NB4 (cell line): ENCODE data around the gene JMY.

Source experiments
- MYC ChIP-seq: IDR thresholded peaks from 2 replicates; pipeline ENCODE4 v1.6.1; 2011; ENCODE audit warnings: low read depth, low read length
- POLR2A ChIP-seq: IDR thresholded peaks from 2 replicates; pipeline ENCODE4 v1.6.1; 2011; ENCODE audit warnings: mild to moderate bottlenecking; ENCODE audit not compliant: insufficient read length; ENCODE audit errors: extremely low read depth
- TF ChIP-seq, protein P1 (sequence below): IDR thresholded peaks from one replicate; pipeline ENCODE4 v1.5.1; 2012; ENCODE audit warnings: low read depth, low read length
- TF ChIP-seq, protein P2 (sequence below): IDR thresholded peaks from 2 replicates; pipeline ENCODE4 v1.6.1; 2011; ENCODE audit warnings: low read depth, low read length

GRCh38 chr5:79209505-79209904 is 26.4 kb upstream of the JMY start:
- TF ChIP-seq, protein P1, sequence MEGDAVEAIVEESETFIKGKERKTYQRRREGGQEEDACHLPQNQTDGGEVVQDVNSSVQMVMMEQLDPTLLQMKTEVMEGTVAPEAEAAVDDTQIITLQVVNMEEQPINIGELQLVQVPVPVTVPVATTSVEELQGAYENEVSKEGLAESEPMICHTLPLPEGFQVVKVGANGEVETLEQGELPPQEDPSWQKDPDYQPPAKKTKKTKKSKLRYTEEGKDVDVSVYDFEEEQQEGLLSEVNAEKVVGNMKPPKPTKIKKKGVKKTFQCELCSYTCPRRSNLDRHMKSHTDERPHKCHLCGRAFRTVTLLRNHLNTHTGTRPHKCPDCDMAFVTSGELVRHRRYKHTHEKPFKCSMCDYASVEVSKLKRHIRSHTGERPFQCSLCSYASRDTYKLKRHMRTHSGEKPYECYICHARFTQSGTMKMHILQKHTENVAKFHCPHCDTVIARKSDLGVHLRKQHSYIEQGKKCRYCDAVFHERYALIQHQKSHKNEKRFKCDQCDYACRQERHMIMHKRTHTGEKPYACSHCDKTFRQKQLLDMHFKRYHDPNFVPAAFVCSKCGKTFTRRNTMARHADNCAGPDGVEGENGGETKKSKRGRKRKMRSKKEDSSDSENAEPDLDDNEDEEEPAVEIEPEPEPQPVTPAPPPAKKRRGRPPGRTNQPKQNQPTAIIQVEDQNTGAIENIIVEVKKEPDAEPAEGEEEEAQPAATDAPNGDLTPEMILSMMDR, result no peak
- TF ChIP-seq, protein P2, sequence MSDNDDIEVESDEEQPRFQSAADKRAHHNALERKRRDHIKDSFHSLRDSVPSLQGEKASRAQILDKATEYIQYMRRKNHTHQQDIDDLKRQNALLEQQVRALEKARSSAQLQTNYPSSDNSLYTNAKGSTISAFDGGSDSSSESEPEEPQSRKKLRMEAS, result no peak
- TF ChIP-seq POLR2A, result no peak
- no peak for TF ChIP-seq MYC
